HepG2 (cell line): Measurements from ENCODE around the gene NTM. TPM values are rescaled to one million over a fixed set of nuclear protein-coding genes. Genes with fewer than 3 reads are reported as not detected.

Experiments used
- ATAC-seq: fragments of 200-7000 bp; cut with Tn5 transposase; 3 replicates; pipeline ENCODE4 v1.9.1; 2020; ENCODE audit warnings: mild to moderate bottlenecking, moderate library complexity
- BruUV-seq: library from RNA; stranded (reverse); fragments of 400-500 nt; replicated peaks from 2 replicates; lab custom pipeline; 2021; lab: Mats Ljungman, UMichigan
- CTCF ChIA-PET: fragments of 300-600 bp; formaldehyde crosslinking; extraction: SDS; loops from one replicate; lab custom pipeline; 2021; ENCODE audit warnings: low total read pairs, inconsistent platforms, low intra/inter-chr PET ratio; lab: Yijun Ruan, JAX
- POLR2A ChIA-PET: fragments of 350-600 bp; sonication (Branson Sonifier 250); formaldehyde crosslinking; loops from one replicate; lab custom pipeline; 2020; ENCODE audit warnings: antibody characterized with exemption, inconsistent platforms; lab: Yijun Ruan, JAX
- DNase-seq: peaks from one replicate; pipeline ENCODE4 v3.0.0-alpha.2; 2015; ENCODE audit warnings: low spot score
- FAIRE-seq: peaks from 3 replicates; lab custom pipeline; 2011; peaks lifted over from hg19 to GRCh38; lab: Jason Lieb, UNC
- H2AFZ ChIP-seq: one replicate; pipeline ENCODE4 v1.6.1; 2011; ENCODE audit warnings: low read length, inconsistent platforms
- H3K27ac ChIP-seq: fragments of 300-600 bp; 3 replicates; pipeline ENCODE4 v1.8.0; 2011; ENCODE audit warnings: mixed run types, mild to moderate bottlenecking, mixed read lengths, low read length, inconsistent platforms; ENCODE audit not compliant: insufficient read depth; ENCODE audit errors: extremely low read length
- H3K27me3 ChIP-seq, 2 experiments: fragments of 200-600 bp in 1 of 2; 2 replicates in 1 of 2; 3 replicates in 1 of 2; pipeline versions ENCODE4 v1.6.0 to v1.8.0; 2011; ENCODE audit warnings: low read length in 2 of 2, mild to moderate bottlenecking in 2 of 2, moderate library complexity in 2 of 2, inconsistent platforms in 1 of 2; ENCODE audit not compliant: insufficient read depth in 2 of 2, control insufficient read depth in 1 of 2
- H3K36me3 ChIP-seq, 2 experiments: fragments of 200-600 bp in 1 of 2; replicated peaks in 1 of 2; 2 replicates in 1 of 2; 3 replicates in 1 of 2; pipeline versions ENCODE4 v1.5.1 to v1.8.0; 2011; ENCODE audit warnings: low read length in 2 of 2, inconsistent platforms in 1 of 2; ENCODE audit not compliant: insufficient read depth in 2 of 2, control insufficient read depth in 1 of 2
- H3K4me1 ChIP-seq: 2 replicates; pipeline ENCODE4 v1.5.1; 2012; ENCODE audit warnings: low read length, inconsistent platforms; ENCODE audit not compliant: insufficient read depth
- H3K4me2 ChIP-seq: 2 replicates; pipeline ENCODE4 v1.6.0; 2011; ENCODE audit warnings: low read depth, low read length, inconsistent platforms
- H3K4me3 ChIP-seq, 3 experiments: fragments of 200-600 bp in 1 of 3; sonication (generic), shearing (Covaris generic) in 1 of 3; replicated peaks in 1 of 3; 2 replicates each; pipeline ENCODE4 v1.5.1; 2011 to 2016; ENCODE audit warnings: low read length in 3 of 3, inconsistent platforms in 2 of 3, low read depth in 2 of 3, mild to moderate bottlenecking in 2 of 3, control low read depth in 1 of 3, mixed read lengths in 1 of 3; ENCODE audit not compliant: insufficient read depth in 1 of 3
- H3K79me2 ChIP-seq: one replicate; pipeline ENCODE4 v1.6.1; 2011; ENCODE audit warnings: low read length, inconsistent platforms; ENCODE audit not compliant: insufficient read depth
- H3K9ac ChIP-seq: 2 replicates; pipeline ENCODE4 v1.6.0; 2011; ENCODE audit warnings: mild to moderate bottlenecking, low read depth, low read length, inconsistent platforms; ENCODE audit not compliant: insufficient read depth
- H3K9me3 ChIP-seq: 2 replicates; pipeline ENCODE4 v1.5.1; 2012; ENCODE audit warnings: mild to moderate bottlenecking, low read length
- H4K20me1 ChIP-seq: 2 replicates; pipeline ENCODE4 v1.6.0; 2011; ENCODE audit warnings: inconsistent platforms, mild to moderate bottlenecking, low read length, moderate library complexity; ENCODE audit not compliant: insufficient read depth
- ATM ChIP-seq: fragments of 450-650 bp; IDR thresholded peaks from 2 replicates; pipeline ENCODE4 v1.7.1; 2017; ENCODE audit warnings: mild to moderate bottlenecking, borderline replicate concordance
- PAF1 ChIP-seq: IDR thresholded peaks from 2 replicates; pipeline ENCODE4 v1.6.1; 2016; ENCODE audit warnings: missing genetic modification reagents, missing compliant biosample characterization
- SATB2 ChIP-seq: sonication (generic); formaldehyde crosslinking; IDR thresholded peaks from 2 replicates; pipeline ENCODE4 v1.5.0; 2020; ENCODE audit warnings: missing genetic modification reagents
- ZEB1 ChIP-seq: IDR thresholded peaks from 2 replicates; pipeline ENCODE4 v1.6.1; 2012; ENCODE audit warnings: mild to moderate bottlenecking, low read depth, inconsistent platforms; ENCODE audit not compliant: insufficient replicate concordance
- ZNF121 ChIP-seq: sonication (generic); formaldehyde crosslinking; IDR thresholded peaks from 2 replicates; pipeline ENCODE4 v1.5.0; 2020; ENCODE audit warnings: mild to moderate bottlenecking, missing genetic modification reagents
- ZNF207 ChIP-seq: fragments of 450-650 bp; IDR thresholded peaks from 2 replicates; pipeline ENCODE4 v1.6.1; 2016; ENCODE audit warnings: antibody characterized with exemption, borderline replicate concordance
- ZNF251 ChIP-seq: sonication (generic); formaldehyde crosslinking; IDR thresholded peaks from 2 replicates; pipeline ENCODE4 v1.9.0; 2021; ENCODE audit warnings: mild to moderate bottlenecking, missing genetic modification reagents
- ZNF543 ChIP-seq: sonication (generic); formaldehyde crosslinking; IDR thresholded peaks from 2 replicates; pipeline ENCODE4 v1.4.0; 2020; ENCODE audit warnings: mild to moderate bottlenecking, missing genetic modification reagents
- ZNF703 ChIP-seq: sonication (generic); formaldehyde crosslinking; IDR thresholded peaks from 2 replicates; pipeline ENCODE4 v1.5.1; 2020; ENCODE audit warnings: missing genetic modification reagents, mild to moderate bottlenecking, moderate library complexity, borderline replicate concordance
- ZNF83 ChIP-seq: sonication (generic); formaldehyde crosslinking; IDR thresholded peaks from 2 replicates; pipeline ENCODE4 v1.4.0; 2020; ENCODE audit warnings: missing genetic modification reagents, mild to moderate bottlenecking, borderline replicate concordance
- WGBS: methylation state at CpG from one replicate; pipeline ENCODE4 v1.1.6; 2017; ENCODE audit warnings: low lambda C conversion rate; 5-methylcytosine and 5-hydroxymethylcytosine counted together
- in situ Hi-C: cut with HindIII; loops from 2 replicates; pipeline ENCODE4 v1.10.0; 2017; ENCODE audit warnings: low pct_unique_long_range_greater_than_20kb; ENCODE audit not compliant: extremely low pct_ligation_motif_present
- intact Hi-C: fragments of 100-400 bp; cut with micrococcal nuclease; formaldehyde crosslinking; loops from one replicate; pipeline ENCODE4 v1.10.0; 2022; ENCODE audit not compliant: unreplicated experiment
- polyA plus RNA-seq, 8 experiments: library from polyadenylated mRNA; depleted of rRNA in 3 of 8; stranded (reverse) in 7 of 8; unstranded in 1 of 8; fragments of >200 nt; fragmentation: Illumina TruSeq in 4 of 8; extraction: Trizol in 4 of 8; gene quantifications; 2 replicates each; pipeline versions ENCODE4 v1.2.1 to v1.2.3, GENCODE V29; 2011 to 2016; ENCODE audit warnings: low read depth in 4 of 8, missing spikeins in 1 of 8, mixed read lengths in 1 of 8; ENCODE audit not compliant: insufficient read depth in 1 of 8
- total RNA-seq, 5 experiments: library from RNA; depleted of rRNA; stranded (reverse); fragments of >200 nt; fragmentation: Illumina TruSeq; extraction: Trizol; gene quantifications; 2 replicates each; pipeline ENCODE4 v1.2.3, GENCODE V29; 2016; ENCODE audit warnings: low read depth in 1 of 5
- TF ChIP-seq, protein P1 (sequence below): IDR thresholded peaks from 2 replicates; pipeline ENCODE4 v1.6.1; 2016; ENCODE audit warnings: control low read depth
- TF ChIP-seq, protein P2 (sequence below): sonication (generic); formaldehyde crosslinking; IDR thresholded peaks from 2 replicates; pipeline ENCODE4 v1.5.1; 2020; ENCODE audit warnings: missing genetic modification reagents, mild to moderate bottlenecking, borderline replicate concordance

NTM gene
- total and polyA plus RNA-seq, 2 of the 13 experiments (the other 11 are each of a cell fraction or from before 2014, with no cell fraction given), result not detected

DNA sequence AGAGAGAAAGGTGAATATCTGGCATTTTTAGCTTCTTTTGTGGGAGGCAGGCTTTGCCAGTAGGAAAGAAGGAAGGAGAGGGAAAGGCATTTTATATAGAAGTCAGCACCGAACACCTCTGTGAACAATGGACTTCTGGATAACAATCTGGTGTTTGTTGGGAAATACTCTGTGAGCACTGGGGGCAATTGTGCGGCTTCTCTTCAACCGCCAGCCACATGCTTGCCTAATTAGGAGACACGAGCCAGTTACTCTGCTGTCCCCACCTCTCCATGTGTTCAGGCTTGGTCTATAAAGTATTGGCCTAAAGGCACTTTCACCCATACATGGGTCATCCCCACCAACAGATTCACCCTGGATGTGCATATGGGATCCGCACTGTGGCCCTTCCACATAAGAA, 523.6 kb downstream of the NTM start:
- ATAC-seq (no peak), FAIRE-seq (no peak), DNase-seq (no peak)
- H3K27me3 ChIP-seq, result no peaks in the 10 kb centered on the region; a peak in 1 of 5 replicates
- ChIA-PET POLR2A (no interaction called here), CTCF (no interaction called here)
- TF ChIP-seq ZNF207, result no peak
- TF ChIP-seq ZNF543, result no peak
- WGBS, result 21% methylated on average over 4 of the region's 5 CpGs
- H3K4me3 ChIP-seq, result no peak overlapping the region
- no peak overlapping the region for H2AFZ ChIP-seq
- no peaks in the 10 kb centered on the region for H3K9me3 ChIP-seq
- in situ Hi-C loops, result no loop called here
- no peaks in the 10 kb centered on the region for H3K36me3 ChIP-seq
- BruUV-seq, result no TSS peak
- H3K9ac ChIP-seq, result no peak overlapping the region
- intact Hi-C loops, result no loop called here
- H3K4me1 ChIP-seq, result no peaks in the 10 kb centered on the region
- no peaks in the 10 kb centered on the region for H3K79me2 ChIP-seq
- no peak overlapping the region for H3K27ac ChIP-seq
- no peaks in the 10 kb centered on the region for H4K20me1 ChIP-seq
- no peak overlapping the region for H3K4me2 ChIP-seq

DNA sequence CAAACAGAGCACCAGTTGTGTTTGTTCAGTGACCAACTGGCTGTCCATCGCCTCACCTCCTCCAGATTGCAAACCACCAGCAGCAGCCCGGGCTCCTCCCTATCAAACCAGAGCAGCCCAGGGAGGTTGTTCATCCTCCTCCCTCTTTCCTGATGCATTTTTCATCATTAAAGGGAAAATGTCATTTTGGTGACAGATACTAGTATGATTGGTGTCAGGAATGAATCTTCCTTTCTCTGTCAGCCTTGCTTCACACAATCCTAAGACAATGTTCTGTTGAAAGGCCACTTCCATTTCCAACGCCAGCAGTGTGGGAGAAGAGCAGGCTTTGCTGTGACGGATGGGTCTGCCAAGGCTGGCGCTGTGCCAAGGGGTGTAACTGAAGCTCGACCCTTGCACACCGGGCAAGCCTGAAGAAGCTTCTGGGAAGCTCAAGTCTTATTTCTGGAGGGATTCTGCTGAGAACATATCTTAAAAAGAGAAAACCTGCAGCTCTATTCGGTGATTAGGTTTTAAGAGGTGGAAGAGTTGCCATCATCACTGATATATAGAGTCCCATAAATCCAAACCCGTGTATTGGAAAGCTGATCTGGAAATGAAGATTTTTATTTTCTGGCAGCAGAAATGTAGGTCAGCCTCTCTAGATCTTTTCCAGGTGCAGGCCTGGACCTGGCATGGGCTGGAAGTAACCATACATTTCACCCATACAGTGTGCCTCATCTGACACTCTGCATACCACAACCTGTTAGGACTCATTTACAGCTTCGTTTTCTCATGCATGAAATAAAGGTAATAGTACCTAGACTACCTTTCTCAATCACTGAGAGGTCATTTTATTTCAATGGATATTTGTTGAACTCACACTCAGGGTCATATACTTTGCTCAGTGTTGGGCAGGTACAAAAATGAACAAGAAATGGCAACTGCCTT, 524.5 kb downstream of the NTM start:
- H4K20me1 ChIP-seq, result no peaks in the 10 kb centered on the region
- no peaks in the 10 kb centered on the region for H3K9me3 ChIP-seq
- in situ Hi-C loops, result no loop called here
- H3K27me3 ChIP-seq, result no peaks in the 10 kb centered on the region; a peak in 1 of 5 replicates
- no peak for FAIRE-seq
- ChIA-PET CTCF (no interaction called here), POLR2A (no interaction called here)
- DNase-seq, result no peak
- no peaks in the 10 kb centered on the region for H3K79me2 ChIP-seq
- no peak overlapping the region for H3K9ac ChIP-seq
- no peak overlapping the region for H3K27ac ChIP-seq
- H3K4me1 ChIP-seq, result no peaks in the 10 kb centered on the region
- H3K4me3 ChIP-seq, result no peak overlapping the region
- no peak for TF ChIP-seq ZNF703 (CRISPR knock-in tag)
- no peak for TF ChIP-seq ATM
- TF ChIP-seq, protein P1, sequence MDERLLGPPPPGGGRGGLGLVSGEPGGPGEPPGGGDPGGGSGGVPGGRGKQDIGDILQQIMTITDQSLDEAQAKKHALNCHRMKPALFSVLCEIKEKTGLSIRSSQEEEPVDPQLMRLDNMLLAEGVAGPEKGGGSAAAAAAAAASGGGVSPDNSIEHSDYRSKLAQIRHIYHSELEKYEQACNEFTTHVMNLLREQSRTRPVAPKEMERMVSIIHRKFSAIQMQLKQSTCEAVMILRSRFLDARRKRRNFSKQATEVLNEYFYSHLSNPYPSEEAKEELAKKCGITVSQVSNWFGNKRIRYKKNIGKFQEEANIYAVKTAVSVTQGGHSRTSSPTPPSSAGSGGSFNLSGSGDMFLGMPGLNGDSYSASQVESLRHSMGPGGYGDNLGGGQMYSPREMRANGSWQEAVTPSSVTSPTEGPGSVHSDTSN, result no peak
- no peak for TF ChIP-seq PAF1 (CRISPR knock-in tag)
- TF ChIP-seq SATB2 (CRISPR knock-in tag), result no peak
- no peak for TF ChIP-seq ZNF83 (CRISPR knock-in tag)
- TF ChIP-seq, protein P2, sequence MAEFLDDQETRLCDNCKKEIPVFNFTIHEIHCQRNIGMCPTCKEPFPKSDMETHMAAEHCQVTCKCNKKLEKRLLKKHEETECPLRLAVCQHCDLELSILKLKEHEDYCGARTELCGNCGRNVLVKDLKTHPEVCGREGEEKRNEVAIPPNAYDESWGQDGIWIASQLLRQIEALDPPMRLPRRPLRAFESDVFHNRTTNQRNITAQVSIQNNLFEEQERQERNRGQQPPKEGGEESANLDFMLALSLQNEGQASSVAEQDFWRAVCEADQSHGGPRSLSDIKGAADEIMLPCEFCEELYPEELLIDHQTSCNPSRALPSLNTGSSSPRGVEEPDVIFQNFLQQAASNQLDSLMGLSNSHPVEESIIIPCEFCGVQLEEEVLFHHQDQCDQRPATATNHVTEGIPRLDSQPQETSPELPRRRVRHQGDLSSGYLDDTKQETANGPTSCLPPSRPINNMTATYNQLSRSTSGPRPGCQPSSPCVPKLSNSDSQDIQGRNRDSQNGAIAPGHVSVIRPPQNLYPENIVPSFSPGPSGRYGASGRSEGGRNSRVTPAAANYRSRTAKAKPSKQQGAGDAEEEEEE (CRISPR knock-in tag), result no peak
- TF ChIP-seq ZNF251 (CRISPR knock-in tag), result no peak
- no peak for TF ChIP-seq ZNF121
- no peak for TF ChIP-seq ZEB1
- H3K36me3 ChIP-seq, result no peaks in the 10 kb centered on the region
- H3K4me2 ChIP-seq, result no peak overlapping the region
- intact Hi-C loops, result no loop called here
- ATAC-seq, result no peak
- BruUV-seq, result no TSS peak
- under 1% methylated on average over 10 of the region's 10 CpGs for WGBS
- H2AFZ ChIP-seq, result no peak overlapping the region
